Large intestine (tissue), 3 donors: ENCODE measurements around the gene LRFN4. TPM values are rescaled to one million over a fixed set of nuclear protein-coding genes. Genes with fewer than 3 reads are reported as not detected.

ENCODE experiments used
- DNase-seq, 2 donors: peaks; one replicate each; pipeline versions ENCODE4 v3.0.0 to v3.0.0-alpha.2; 2013
- H3K27ac ChIP-seq: one replicate; pipeline ENCODE4 v1.5.1; 2013; ENCODE audit warnings: low read length
- H3K27me3 ChIP-seq: 2 replicates; pipeline ENCODE4 v1.6.1; 2013; ENCODE audit warnings: low read length; ENCODE audit not compliant: control insufficient read depth, insufficient read depth
- H3K36me3 ChIP-seq: 2 replicates; pipeline ENCODE4 v1.6.1; 2013; ENCODE audit warnings: low read length; ENCODE audit not compliant: control insufficient read depth, insufficient read depth
- H3K4me1 ChIP-seq: one replicate; pipeline ENCODE4 v1.6.1; 2013; ENCODE audit warnings: low read length; ENCODE audit not compliant: control insufficient read depth, insufficient read depth
- H3K4me3 ChIP-seq: one replicate; pipeline ENCODE4 v1.5.1; 2013; ENCODE audit warnings: low read length
- H3K9me3 ChIP-seq: one replicate; pipeline ENCODE4 v1.6.1; 2013; ENCODE audit warnings: mild to moderate bottlenecking, low read depth, low read length, moderate library complexity; ENCODE audit not compliant: control insufficient read depth
- WGBS: methylation state at CpG from one replicate; pipeline ENCODE4 v1.1.5; 2013; ENCODE audit warnings: low lambda C conversion rate; ENCODE audit not compliant: insufficient coverage; 5-methylcytosine and 5-hydroxymethylcytosine counted together
- polyA plus RNA-seq: library from polyadenylated mRNA; unstranded; fragments of 120-200 nt; gene quantifications from one replicate; pipeline ENCODE4 v1.2.1, GENCODE V29; 2013

The LRFN4 gene
- polyA plus RNA-seq, 1 donor = 15.7 TPM

GRCh38 chr11:66858186-66858938, 1.5 kb downstream of the LRFN4 start:
- peaks cover 2% of the 10 kb centered on the region for H3K36me3 ChIP-seq
- peaks cover 6% of the 10 kb centered on the region for H3K4me1 ChIP-seq
- H3K9me3 ChIP-seq = peaks cover 7% of the 10 kb centered on the region
- no peaks in the 10 kb centered on the region for H3K27me3 ChIP-seq
- no peak for DNase-seq
- WGBS = no CpG with 5 or more reads among the region's 62 CpGs
- H3K27ac ChIP-seq = no peak overlapping the region
- H3K4me3 ChIP-seq = no peak overlapping the region

- 100% methylated on average over 1 of the region's 29 CpGs for whole genome bisulfite sequencing
- H3K4me1 ChIP-seq = peaks cover 6% of the 10 kb centered on the region
- DNase-seq = no peak
- no peak overlapping the region for H3K27ac ChIP-seq
- H3K36me3 ChIP-seq = peaks cover 2% of the 10 kb centered on the region
- no peaks in the 10 kb centered on the region for H3K27me3 ChIP-seq
- H3K4me3 ChIP-seq = no peak overlapping the region
- peaks cover 7% of the 10 kb centered on the region for H3K9me3 ChIP-seq
Observed at GRCh38 chr11:66858939-66859685, 2.2 kb downstream of the LRFN4 start.

GRCh38 chr11:66859686-66860448, 3.0 kb downstream of the LRFN4 start:
- H3K27me3 ChIP-seq = no peaks in the 10 kb centered on the region
- H3K9me3 ChIP-seq = peaks cover 7% of the 10 kb centered on the region
- no peak for DNase-seq
- no peak overlapping the region for H3K27ac ChIP-seq
- WGBS = no CpG with 5 or more reads among the region's 41 CpGs
- H3K4me1 ChIP-seq = peaks cover 6% of the 10 kb centered on the region
- no peak overlapping the region for H3K4me3 ChIP-seq
- H3K36me3 ChIP-seq = peaks cover 2% of the 10 kb centered on the region

- Histone ChIP-seq H3K9me3 (peaks cover 7% of the 10 kb centered on the region), H3K27me3 (no peaks in the 10 kb centered on the region), H3K4me1 (peaks cover 4% of the 10 kb centered on the region), H3K36me3 (peaks cover 2% of the 10 kb centered on the region), H3K4me3 (no peak overlapping the region), H3K27ac (no peak overlapping the region)
- WGBS = no CpG with 5 or more reads among the region's 18 CpGs
- no peak for DNase-seq
Observed at GRCh38 chr11:66860449-66860831, 3.6 kb downstream of the LRFN4 start.

- H3K4me3 ChIP-seq = no peak overlapping the region
- no peak overlapping the region for H3K27ac ChIP-seq
- peaks cover 7% of the 10 kb centered on the region for H3K9me3 ChIP-seq
- H3K4me1 ChIP-seq = no peaks in the 10 kb centered on the region
- WGBS = no CpG with 5 or more reads among the region's 32 CpGs
- no peaks in the 10 kb centered on the region for H3K27me3 ChIP-seq
- H3K36me3 ChIP-seq = peaks cover 2% of the 10 kb centered on the region
- no peak for DNase-seq
Observed at GRCh38 chr11:66861038-66861773, 4.3 kb downstream of the LRFN4 start.

GRCh38 chr11:66861774-66862558, 5.1 kb downstream of the LRFN4 start:
- WGBS = no CpG with 5 or more reads among the region's 30 CpGs
- H3K27me3 ChIP-seq = no peaks in the 10 kb centered on the region
- peaks cover 2% of the 10 kb centered on the region for H3K36me3 ChIP-seq
- H3K4me1 ChIP-seq = no peaks in the 10 kb centered on the region
- H3K27ac ChIP-seq = no peak overlapping the region
- H3K4me3 ChIP-seq = no peak overlapping the region
- H3K9me3 ChIP-seq = peaks cover 7% of the 10 kb centered on the region
- DNase-seq = no peak

GRCh38 chr11:66862559-66863037, 5.7 kb downstream of the LRFN4 start:
- Histone ChIP-seq H3K9me3 (peaks cover 6% of the 10 kb centered on the region), H3K4me1 (no peaks in the 10 kb centered on the region), H3K27ac (no peak overlapping the region), H3K36me3 (peaks cover 2% of the 10 kb centered on the region), H3K4me3 (no peak overlapping the region), H3K27me3 (no peaks in the 10 kb centered on the region)
- WGBS = no CpG with 5 or more reads among the region's 11 CpGs
- no peak for DNase-seq

- no peaks in the 10 kb centered on the region for H3K27me3 ChIP-seq
- H3K4me3 ChIP-seq = no peak overlapping the region
- DNase-seq = no peak
- H3K9me3 ChIP-seq = no peaks in the 10 kb centered on the region
- H3K36me3 ChIP-seq = peaks cover 2% of the 10 kb centered on the region
- WGBS = no CpG with 5 or more reads among the region's 31 CpGs
- H3K4me1 ChIP-seq = peaks cover 3% of the 10 kb centered on the region
- H3K27ac ChIP-seq = no peak overlapping the region
Observed at GRCh38 chr11:66863428-66864125, 6.7 kb downstream of the LRFN4 start.
